DOHH2 (cell line): ENCODE data around the gene ETV5.

Source experiments
- H3F3A ChIP-seq: fragments of 200-600 bp; sonication (generic), shearing (Covaris generic); 2 replicates; pipeline ENCODE4 v1.6.0; 2016; ENCODE audit warnings: antibody characterized with exemption, mild to moderate bottlenecking; ENCODE audit not compliant: control insufficient read depth, insufficient read depth
- H3K27ac ChIP-seq: fragments of 200-600 bp; sonication (generic); 2 replicates; pipeline ENCODE4 v1.5.1; 2014; ENCODE audit warnings: low read depth, mild to moderate bottlenecking, low read length, moderate library complexity
- H3K27me3 ChIP-seq: fragments of 200-600 bp; sonication (generic); 2 replicates; pipeline ENCODE4 v1.6.1; 2014; ENCODE audit warnings: mild to moderate bottlenecking, low read length, mixed read lengths; ENCODE audit not compliant: control insufficient read depth
- H3K36me3 ChIP-seq: fragments of 200-600 bp; sonication (generic); 2 replicates; pipeline ENCODE4 v1.6.1; 2014; ENCODE audit warnings: mild to moderate bottlenecking, low read length, moderate library complexity, mixed read lengths; ENCODE audit not compliant: control insufficient read depth
- H3K4me1 ChIP-seq: fragments of 200-600 bp; sonication (generic); 2 replicates; pipeline ENCODE4 v1.6.1; 2014; ENCODE audit warnings: mild to moderate bottlenecking, low read length, mixed read lengths; ENCODE audit not compliant: control insufficient read depth
- H3K4me2 ChIP-seq: fragments of 200-600 bp; sonication (generic); 2 replicates; pipeline ENCODE4 v1.6.0; 2014; ENCODE audit warnings: mild to moderate bottlenecking, low read length, moderate library complexity
- H3K4me3 ChIP-seq: fragments of 200-600 bp; sonication (generic); 2 replicates; pipeline ENCODE4 v1.5.1; 2014; ENCODE audit warnings: mild to moderate bottlenecking, low read length, mixed read lengths
- H3K79me2 ChIP-seq: fragments of 200-600 bp; sonication (generic); 2 replicates; pipeline ENCODE4 v1.6.1; 2014; ENCODE audit warnings: mild to moderate bottlenecking, low read length, mixed read lengths; ENCODE audit not compliant: control insufficient read depth
- H3K9me2 ChIP-seq: fragments of 200-600 bp; sonication (generic); replicated peaks from 2 replicates; pipeline ENCODE4 v1.6.1; 2014; ENCODE audit warnings: mild to moderate bottlenecking, low read length, mixed read lengths; ENCODE audit not compliant: control insufficient read depth
- H3K9me3 ChIP-seq: fragments of 200-600 bp; sonication (generic); 2 replicates; pipeline ENCODE4 v1.6.1; 2014; ENCODE audit warnings: antibody characterized with exemption, low read length, mixed read lengths; ENCODE audit not compliant: control insufficient read depth, insufficient read depth
- H4K20me1 ChIP-seq: fragments of 200-600 bp; sonication (generic); 2 replicates; pipeline ENCODE4 v1.6.0; 2014; ENCODE audit warnings: low read depth, mild to moderate bottlenecking, antibody characterized with exemption, low read length, moderate library complexity; ENCODE audit not compliant: control insufficient read depth, insufficient read depth
- CTCF ChIP-seq: fragments of 200-600 bp; sonication (generic); IDR thresholded peaks from one replicate; pipeline ENCODE4 v1.5.1; 2014; ENCODE audit warnings: antibody characterized with exemption, mild to moderate bottlenecking, low read depth, low read length; ENCODE audit not compliant: poor library complexity, severe bottlenecking
- EZH2phosphoT487 ChIP-seq: fragments of 200-600 bp; sonication (generic); IDR thresholded peaks from 2 replicates; pipeline ENCODE4 v1.6.1; 2017; ENCODE audit warnings: borderline replicate concordance, mild to moderate bottlenecking, antibody characterized with exemption, low read length, moderate library complexity, mixed read lengths

ETV5 gene

GRCh38 chr3:186073641-186074040, 35.2 kb downstream of the ETV5 start:
- Histone ChIP-seq H3K27ac (no peak overlapping the region), H3K4me1 (no peaks in the 10 kb centered on the region), H3K36me3 (no peaks in the 10 kb centered on the region), H4K20me1 (no peaks in the 10 kb centered on the region), H3K9me2 (no peaks in the 10 kb centered on the region), H3K4me3 (no peak overlapping the region), H3K79me2 (no peaks in the 10 kb centered on the region), H3F3A (no peaks in the 10 kb centered on the region), H3K27me3 (peaks cover 2% of the 10 kb centered on the region; the same call in 1 of the 2 replicates), H3K4me2 (no peak overlapping the region), H3K9me3 (0 out of 2 replicates have a peak, but pooled peaks cover 2% of the 10 kb centered on the region)
- TF ChIP-seq EZH2phosphoT487 (no peak), CTCF (no peak)

GRCh38 chr3:186070996-186071395, 37.9 kb downstream of the ETV5 start:
- H3K9me3 ChIP-seq = 0 out of 2 replicates have a peak, but pooled peaks cover 2% of the 10 kb centered on the region
- no peaks in the 10 kb centered on the region for H3F3A ChIP-seq
- peaks cover 11% of the 10 kb centered on the region for H3K27me3 ChIP-seq
- H4K20me1 ChIP-seq = no peaks in the 10 kb centered on the region
- no peaks in the 10 kb centered on the region for H3K9me2 ChIP-seq
- no peaks in the 10 kb centered on the region for H3K36me3 ChIP-seq
- TF ChIP-seq EZH2phosphoT487 (no peak), CTCF (no peak)
- H3K4me3 ChIP-seq = no peak overlapping the region
- H3K79me2 ChIP-seq = no peaks in the 10 kb centered on the region
- H3K4me1 ChIP-seq = no peaks in the 10 kb centered on the region
- H3K4me2 ChIP-seq = no peak overlapping the region
- no peak overlapping the region for H3K27ac ChIP-seq

- Histone ChIP-seq H3K4me2 (no peak overlapping the region), H3K27me3 (peaks cover 11% of the 10 kb centered on the region), H3K27ac (no peak overlapping the region), H3K36me3 (no peaks in the 10 kb centered on the region), H3K4me3 (no peak overlapping the region), H3K9me3 (0 out of 2 replicates have a peak, but pooled peaks cover 2% of the 10 kb centered on the region), H3F3A (no peaks in the 10 kb centered on the region), H3K9me2 (no peaks in the 10 kb centered on the region), H4K20me1 (no peaks in the 10 kb centered on the region), H3K4me1 (no peaks in the 10 kb centered on the region), H3K79me2 (no peaks in the 10 kb centered on the region)
- TF ChIP-seq EZH2phosphoT487 (no peak), CTCF (no peak)
These were observed 38.3 kb downstream of the ETV5 start for GRCh38 chr3:186070550-186070949.
